Central memory CD8-positive, alpha-beta T cell (primary cell): Measurements from ENCODE around the gene NANOS2.
A peak's percentile ranks its signal among the peaks of the same experiment; 100 is the strongest.

Experiments used
- ATAC-seq: fragments of 150-1000 bp; cut with Tn5 transposase; replicated peaks from 2 replicates; pipeline ENCODE4 v1.10.0; 2022; ENCODE audit warnings: mild to moderate bottlenecking, moderate FRiP score, moderate number of reproducible peaks; ENCODE audit not compliant: poor library complexity, severe bottlenecking; ENCODE audit errors: extremely low read depth
- DNase-seq, 2 donors: peaks; one replicate each; pipeline ENCODE4 v3.0.0; 2021; ENCODE audit warnings: low spot score in 2 of 2
- H3K27ac Mint-ChIP-seq: one replicate; pipeline ENCODE4 v1.8.0; 2022; ENCODE audit warnings: low read depth, mild to moderate bottlenecking, moderate library complexity, mixed read lengths
- H3K27me3 Mint-ChIP-seq: one replicate; pipeline ENCODE4 v1.8.0; 2022; ENCODE audit warnings: mixed read lengths
- H3K36me3 Mint-ChIP-seq: one replicate; pipeline ENCODE4 v1.8.0; 2022; ENCODE audit warnings: mild to moderate bottlenecking, moderate library complexity, mixed read lengths; ENCODE audit not compliant: insufficient read depth
- H3K4me1 Mint-ChIP-seq: one replicate; pipeline ENCODE4 v1.8.0; 2022; ENCODE audit warnings: mixed read lengths
- H3K4me3 Mint-ChIP-seq: one replicate; pipeline ENCODE4 v1.8.0; 2022; ENCODE audit warnings: mild to moderate bottlenecking, moderate library complexity, mixed read lengths
- H3K9me3 Mint-ChIP-seq: one replicate; pipeline ENCODE4 v1.8.0; 2022; ENCODE audit warnings: mixed read lengths

The NANOS2 gene

DNA sequence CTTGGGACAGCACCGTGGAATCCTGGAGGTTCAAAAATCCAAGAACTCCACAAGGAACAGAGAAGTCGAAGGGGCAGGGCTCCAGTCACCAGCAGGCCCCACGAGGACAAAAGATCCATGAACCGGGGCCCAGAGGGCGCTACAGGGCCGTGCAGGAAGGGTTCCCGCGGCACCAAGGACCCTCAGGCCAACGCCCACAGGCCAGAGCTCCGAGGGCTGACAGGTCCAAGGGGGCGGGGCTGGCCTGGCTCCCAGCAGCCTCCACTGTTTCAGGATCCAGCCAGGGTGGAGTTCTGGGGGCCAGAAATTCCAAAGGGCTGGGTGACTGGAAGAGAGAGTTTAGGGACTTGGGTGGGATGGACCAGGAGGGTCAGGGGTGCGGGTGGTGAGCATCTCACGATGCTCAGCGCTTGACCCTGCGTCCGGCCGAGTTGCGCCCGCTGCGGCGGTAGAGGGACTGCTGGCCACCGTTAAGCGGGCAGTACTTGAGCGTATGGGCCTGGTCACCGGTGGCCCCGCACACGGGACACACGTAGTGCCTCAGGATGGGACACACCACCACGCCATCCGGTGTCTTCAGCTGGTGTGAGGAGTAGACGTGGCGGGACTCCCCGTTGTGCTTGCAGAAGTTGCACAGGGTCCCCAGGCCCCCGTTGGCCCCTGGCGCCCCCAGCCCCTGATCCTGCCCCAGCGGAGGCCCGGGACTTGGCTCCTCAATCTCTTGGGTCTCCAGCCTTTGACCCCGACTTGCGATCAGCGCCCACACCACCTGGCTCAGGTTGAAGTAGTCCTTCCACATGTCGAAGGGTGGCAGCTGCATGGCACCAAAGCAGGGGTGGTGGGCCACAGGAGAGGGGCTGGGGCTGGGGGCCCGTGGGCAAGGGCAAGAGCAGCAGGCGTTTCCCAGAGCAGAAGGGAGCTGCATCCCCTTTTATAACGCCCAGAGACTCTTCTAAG is at the start of gene NANOS2:
TSS of gene NANOS2 (minus strand) at position 905 of the 957 bp plus-strand sequence. CDS start at position 820, 85 bp downstream.
- ATAC-seq (no peak), DNase-seq (no peak)
- H3K27ac Mint-ChIP-seq = no peak within 1 kb of the TSS
- H3K36me3 Mint-ChIP-seq = no peaks in the 10 kb centered on the region
- no peaks in the 10 kb centered on the region for H3K4me1 Mint-ChIP-seq
- H3K4me3 Mint-ChIP-seq = no peak within 1 kb of the TSS
- peaks cover 50% of the 10 kb centered on the region for H3K27me3 Mint-ChIP-seq
- no peaks in the 10 kb centered on the region for H3K9me3 Mint-ChIP-seq

DNA sequence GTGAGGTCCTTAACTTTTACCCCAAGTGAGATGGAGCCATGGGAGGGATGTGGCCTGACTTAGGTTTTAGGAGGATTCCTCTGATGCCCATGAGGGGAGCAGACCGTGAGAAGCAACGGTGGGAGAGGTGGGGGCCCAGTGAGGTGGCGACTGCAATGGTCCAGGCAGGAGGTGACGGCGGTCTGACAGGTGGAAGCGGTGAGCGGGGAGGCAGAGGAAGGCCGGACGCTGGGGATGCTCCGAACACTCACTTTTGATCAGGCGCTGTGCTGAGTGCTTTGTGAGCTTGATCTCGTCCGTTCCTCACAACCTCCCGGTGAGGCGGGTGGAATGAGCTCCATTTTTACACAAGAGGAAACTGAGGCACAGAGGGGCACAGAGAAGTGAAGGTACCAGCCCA is 47.4 kb upstream of the NANOS2 start:
- Mint-ChIP-seq H3K9me3 (no peaks in the 10 kb centered on the region), H3K4me3 (no peak overlapping the region), H3K36me3 (peaks cover 3% of the 10 kb centered on the region), H3K27me3 (peaks cover 69% of the 10 kb centered on the region), H3K4me1 (peaks cover 6% of the 10 kb centered on the region), H3K27ac (no peak overlapping the region)
- DNase-seq = no peak
- ATAC-seq = no peak

DNA sequence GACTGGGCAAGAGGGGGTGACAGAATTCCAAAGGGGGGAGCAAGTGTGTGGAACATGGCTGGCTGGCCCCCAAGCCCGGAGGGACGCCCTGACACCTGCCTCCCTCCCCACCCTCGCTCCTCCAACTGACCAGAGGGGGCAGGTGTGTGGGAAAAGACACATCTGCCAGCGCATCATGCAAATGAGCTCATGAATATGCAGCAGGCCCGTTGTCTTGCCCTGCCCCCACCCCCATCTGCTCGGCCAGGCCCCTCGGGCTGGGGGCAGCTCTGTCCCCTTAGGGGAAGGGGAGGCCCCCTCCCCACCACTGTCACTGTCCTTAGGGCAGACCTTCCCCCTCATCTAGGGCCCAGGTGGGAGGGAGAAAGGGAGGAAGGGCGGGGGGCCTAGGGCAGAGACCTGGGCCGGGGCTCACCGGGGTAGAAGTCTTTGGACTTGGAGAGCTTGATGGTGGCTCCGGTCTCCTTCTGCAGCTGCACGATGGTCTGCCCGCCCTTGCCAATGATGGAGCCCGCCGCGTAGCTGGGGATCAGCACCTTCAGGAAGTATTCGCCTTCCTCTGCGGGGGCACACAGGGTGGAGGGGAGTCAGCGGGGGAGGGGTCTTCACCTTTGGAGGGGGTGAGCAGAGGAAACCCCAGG is 46.1 kb upstream of the NANOS2 start:
- Mint-ChIP-seq H3K36me3 (peaks cover 3% of the 10 kb centered on the region), H3K27me3 (peaks cover 61% of the 10 kb centered on the region), H3K9me3 (no peaks in the 10 kb centered on the region), H3K4me3 (no peak overlapping the region), H3K27ac (no peak overlapping the region), H3K4me1 (peaks cover 6% of the 10 kb centered on the region)
- ATAC-seq (no peak), DNase-seq (no peak)

DNA sequence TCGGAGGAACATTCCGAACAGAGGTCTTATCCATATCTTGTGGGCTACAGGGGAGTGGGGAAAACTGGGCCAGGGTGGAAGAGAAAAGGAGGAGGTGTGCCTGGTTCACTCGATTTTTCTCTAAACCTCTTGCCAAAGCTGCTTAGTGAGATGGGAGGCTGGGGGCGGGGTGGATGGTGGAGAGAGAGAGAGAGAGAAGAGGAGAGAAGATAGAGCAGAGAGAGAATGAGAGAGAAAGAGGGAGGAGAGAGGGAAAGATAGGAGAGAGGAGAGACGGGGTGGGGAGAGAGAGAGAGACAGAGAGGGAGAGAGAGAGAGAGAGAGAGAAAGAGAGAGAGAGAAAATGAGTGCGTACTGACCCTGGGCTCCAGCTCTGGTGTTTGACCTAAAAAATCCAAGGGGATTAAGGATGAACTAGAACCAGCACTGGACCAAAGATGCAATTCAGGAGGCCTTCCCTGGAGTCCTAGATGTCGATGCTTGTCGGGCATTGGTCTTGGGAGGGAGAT is 45.0 kb upstream of the NANOS2 start:
- no peak for ATAC-seq
- Mint-ChIP-seq H3K4me3 (no peak overlapping the region), H3K4me1 (peaks cover 12% of the 10 kb centered on the region), H3K9me3 (no peaks in the 10 kb centered on the region), H3K27me3 (peaks cover 61% of the 10 kb centered on the region), H3K27ac (no peak overlapping the region), H3K36me3 (peaks cover 3% of the 10 kb centered on the region)
- no peak for DNase-seq

DNA sequence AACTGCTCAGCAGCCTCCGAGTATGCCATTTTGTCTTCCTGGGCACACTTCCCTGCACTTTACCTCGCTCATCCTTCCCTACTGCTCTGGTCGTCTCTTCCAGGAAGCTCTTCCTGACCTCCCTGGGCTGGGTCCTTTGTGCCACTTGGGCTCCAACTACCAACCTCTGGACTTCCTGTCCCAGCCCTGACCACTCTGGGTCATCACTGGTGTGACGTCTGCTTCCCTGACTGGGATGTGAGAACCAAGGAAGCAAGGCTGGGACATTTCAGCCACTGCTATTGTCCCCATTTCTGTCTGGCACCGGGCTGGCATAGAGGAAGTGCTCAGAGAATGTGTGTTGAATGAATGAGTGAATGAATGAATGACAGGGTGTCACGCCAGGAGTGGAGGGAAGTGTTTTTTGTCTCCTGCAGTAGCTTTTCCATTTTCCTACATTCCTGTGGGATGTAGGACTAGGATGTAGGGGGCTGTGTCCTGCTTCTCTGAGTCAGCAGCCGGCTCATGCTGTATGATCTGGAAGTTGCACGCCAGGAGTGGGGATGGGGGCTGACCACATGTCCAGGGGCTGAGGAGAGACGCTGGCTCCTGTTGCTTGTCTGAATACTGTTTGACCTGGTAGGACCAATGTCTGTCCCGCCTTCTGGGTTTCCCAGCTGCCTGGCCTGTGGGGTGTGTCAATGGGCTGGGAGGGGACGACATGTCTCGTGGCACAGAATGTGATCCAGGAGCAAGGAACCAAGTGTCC is 44.4 kb upstream of the NANOS2 start:
- H3K27ac Mint-ChIP-seq = no peak overlapping the region
- DNase-seq = no peak
- no peak for ATAC-seq
- H3K4me1 Mint-ChIP-seq = peaks cover 12% of the 10 kb centered on the region
- no peak overlapping the region for H3K4me3 Mint-ChIP-seq
- H3K36me3 Mint-ChIP-seq = peaks cover 3% of the 10 kb centered on the region
- peaks cover 61% of the 10 kb centered on the region for H3K27me3 Mint-ChIP-seq
- H3K9me3 Mint-ChIP-seq = no peaks in the 10 kb centered on the region

DNA sequence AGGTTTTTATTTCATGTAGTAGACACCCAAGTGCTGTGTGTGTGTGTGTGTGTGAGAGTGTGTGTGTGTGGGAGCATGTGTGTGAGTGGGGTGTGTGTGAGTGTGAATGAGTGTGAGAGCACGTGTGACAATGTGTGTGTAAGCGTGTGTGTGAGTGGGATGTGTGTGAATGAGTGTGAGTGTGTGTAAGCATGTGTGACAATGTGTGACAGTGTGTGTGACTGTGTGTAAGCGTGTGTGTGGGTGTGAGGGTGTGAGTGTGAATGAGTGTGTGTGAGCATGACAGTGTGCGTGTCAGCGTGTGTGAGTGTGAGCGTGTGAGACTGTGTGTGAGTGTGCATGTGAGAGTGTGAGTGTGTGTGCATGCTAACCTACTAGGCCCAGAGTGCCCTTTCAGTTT is 43.7 kb upstream of the NANOS2 start:
- Mint-ChIP-seq H3K27ac (no peak overlapping the region), H3K36me3 (peaks cover 3% of the 10 kb centered on the region), H3K9me3 (no peaks in the 10 kb centered on the region), H3K4me1 (peaks cover 14% of the 10 kb centered on the region), H3K27me3 (peaks cover 67% of the 10 kb centered on the region), H3K4me3 (no peak overlapping the region)
- DNase-seq = no peak
- ATAC-seq = no peak

DNA sequence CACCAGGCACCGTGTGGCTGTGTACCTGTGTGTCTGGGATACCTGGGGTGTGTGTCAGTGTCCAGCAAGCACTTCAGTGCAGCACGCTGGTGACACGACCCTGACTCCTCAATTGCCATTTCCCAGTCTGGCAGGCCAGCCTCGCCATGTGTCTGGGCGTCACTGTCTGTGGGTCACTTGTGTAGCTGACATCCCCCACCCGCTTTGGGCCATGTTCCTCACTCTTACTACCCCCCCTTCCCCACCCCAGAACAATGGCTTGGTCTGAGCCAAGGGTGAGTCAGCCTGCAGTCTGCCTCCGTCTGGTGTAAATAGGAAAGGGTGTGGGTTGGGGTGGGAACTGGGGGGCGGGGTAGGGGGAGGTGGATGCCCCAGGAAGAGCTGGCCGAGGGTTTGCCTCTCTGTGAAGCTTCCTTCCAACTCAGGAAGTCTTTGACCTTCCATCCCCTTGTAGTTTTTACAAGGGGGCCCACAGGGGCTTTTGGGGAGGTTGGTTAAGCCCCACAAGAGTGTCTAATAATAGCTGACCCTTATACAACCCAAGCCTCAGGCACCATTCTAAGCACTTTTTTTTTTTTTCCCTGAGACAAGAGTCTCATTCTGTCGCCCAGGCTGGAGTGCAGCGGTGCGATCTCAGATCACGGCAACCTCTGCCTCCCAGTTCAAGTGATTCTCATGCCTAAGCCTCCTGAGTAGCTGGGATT is 41.5 kb upstream of the NANOS2 start:
- Mint-ChIP-seq H3K9me3 (no peaks in the 10 kb centered on the region), H3K4me1 (peaks cover 17% of the 10 kb centered on the region), H3K36me3 (peaks cover 5% of the 10 kb centered on the region), H3K27me3 (peaks cover 64% of the 10 kb centered on the region), H3K4me3 (no peak overlapping the region), H3K27ac (no peak overlapping the region)
- ATAC-seq (no peak), DNase-seq (no peak)

DNA sequence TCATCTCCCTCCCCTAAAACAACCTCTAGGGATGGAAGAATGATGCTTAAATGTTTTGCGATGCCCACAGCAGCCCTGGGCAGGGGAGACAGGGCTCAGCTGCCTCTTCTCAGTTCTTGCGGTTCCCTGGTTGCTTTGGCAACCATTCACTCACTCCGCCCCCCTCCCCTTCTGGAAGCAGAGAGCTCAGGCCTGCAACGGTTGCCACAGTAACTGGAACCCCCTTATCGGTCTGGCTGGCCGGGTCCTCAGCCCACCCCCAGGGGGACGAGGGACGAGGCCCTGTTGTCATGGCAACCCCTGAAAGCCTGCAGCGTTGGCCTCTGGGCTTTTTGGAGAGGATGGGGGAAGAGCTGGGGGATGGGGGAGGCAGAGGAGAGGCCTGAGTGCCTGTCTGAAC is 39.6 kb upstream of the NANOS2 start:
- no peak for DNase-seq
- no peak for ATAC-seq
- H3K27me3 Mint-ChIP-seq = peaks cover 61% of the 10 kb centered on the region

DNA sequence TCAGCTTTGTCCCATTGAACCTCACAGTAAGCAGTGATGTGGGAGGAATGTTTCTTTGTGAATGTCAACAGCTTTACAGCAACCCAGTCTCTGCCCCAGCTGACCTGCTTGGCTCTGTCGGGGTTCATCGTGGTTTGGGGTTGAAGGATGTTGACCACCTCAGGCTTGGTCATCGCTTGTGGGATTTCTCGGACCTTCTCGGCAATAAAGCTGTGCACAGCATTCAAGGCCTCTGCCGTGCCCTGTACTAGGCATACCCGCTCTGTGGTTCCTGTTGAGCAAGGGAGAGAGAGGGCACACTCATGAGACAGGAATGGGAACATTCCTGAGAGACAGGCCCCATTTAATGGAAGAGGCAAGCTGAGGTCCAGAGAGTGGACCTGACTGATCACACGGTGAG is 39.1 kb upstream of the NANOS2 start:
- peaks cover 61% of the 10 kb centered on the region for H3K27me3 Mint-ChIP-seq
- H3K27ac Mint-ChIP-seq = no peak overlapping the region
- H3K4me1 Mint-ChIP-seq = peaks cover 11% of the 10 kb centered on the region
- ATAC-seq (no peak), DNase-seq (no peak)
- no peaks in the 10 kb centered on the region for H3K9me3 Mint-ChIP-seq
- no peak overlapping the region for H3K4me3 Mint-ChIP-seq
- H3K36me3 Mint-ChIP-seq = peaks cover 2% of the 10 kb centered on the region

More for the DNA sequence above, 39.6 kb upstream of the NANOS2 start:
- H3K4me1 Mint-ChIP-seq = peaks cover 11% of the 10 kb centered on the region
- no peak overlapping the region for H3K4me3 Mint-ChIP-seq
- H3K27ac Mint-ChIP-seq = no peak overlapping the region
- no peaks in the 10 kb centered on the region for H3K9me3 Mint-ChIP-seq
- peaks cover 2% of the 10 kb centered on the region for H3K36me3 Mint-ChIP-seq

DNA sequence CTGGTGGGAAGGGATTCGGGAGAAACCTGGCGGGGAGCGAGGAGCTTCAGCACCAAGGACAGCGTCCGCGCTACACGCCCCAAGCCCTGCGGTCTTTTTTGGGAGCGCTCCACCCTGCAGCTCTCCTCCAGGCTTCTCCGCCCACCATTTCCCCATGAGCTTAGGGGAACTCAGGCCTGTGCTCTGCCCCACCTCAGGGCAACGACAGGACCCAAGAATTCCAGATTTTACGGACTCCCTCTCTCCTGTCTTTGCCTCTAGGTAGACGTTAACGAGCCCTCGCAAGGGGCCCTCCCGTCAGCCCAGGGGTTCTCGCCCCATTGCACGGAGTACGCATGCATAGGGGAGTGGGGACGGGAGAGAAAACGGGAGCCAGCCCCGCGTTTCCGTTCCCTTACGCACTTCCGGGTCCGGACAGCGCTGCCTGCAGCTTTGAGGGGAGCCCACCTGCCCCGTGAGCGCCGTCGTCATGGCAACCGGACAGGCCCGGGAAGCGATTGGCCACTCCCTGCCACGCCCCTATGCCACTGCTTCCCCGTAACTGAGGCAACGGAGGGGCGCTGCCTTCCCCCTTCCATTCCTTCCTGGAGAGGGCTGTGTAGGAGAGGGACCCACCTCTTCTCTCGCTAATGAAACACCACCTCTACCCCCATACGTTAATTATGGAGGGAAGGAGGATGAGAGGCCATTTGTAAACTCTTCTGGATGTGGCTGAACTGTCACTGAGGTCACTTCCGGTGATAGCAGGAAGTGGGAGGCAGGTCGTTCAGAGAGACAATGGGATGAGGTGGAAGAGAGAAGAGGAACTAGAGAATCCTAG is 38.3 kb upstream of the NANOS2 start:
- ATAC-seq (no peak), DNase-seq (no peak)
- H3K27me3 Mint-ChIP-seq = peaks cover 61% of the 10 kb centered on the region
- peaks cover 11% of the 10 kb centered on the region for H3K4me1 Mint-ChIP-seq
- peak overlapping the region; percentile 65 for H3K4me3 Mint-ChIP-seq
- no peaks in the 10 kb centered on the region for H3K9me3 Mint-ChIP-seq
- peaks cover 2% of the 10 kb centered on the region for H3K36me3 Mint-ChIP-seq
- no peak overlapping the region for H3K27ac Mint-ChIP-seq

DNA sequence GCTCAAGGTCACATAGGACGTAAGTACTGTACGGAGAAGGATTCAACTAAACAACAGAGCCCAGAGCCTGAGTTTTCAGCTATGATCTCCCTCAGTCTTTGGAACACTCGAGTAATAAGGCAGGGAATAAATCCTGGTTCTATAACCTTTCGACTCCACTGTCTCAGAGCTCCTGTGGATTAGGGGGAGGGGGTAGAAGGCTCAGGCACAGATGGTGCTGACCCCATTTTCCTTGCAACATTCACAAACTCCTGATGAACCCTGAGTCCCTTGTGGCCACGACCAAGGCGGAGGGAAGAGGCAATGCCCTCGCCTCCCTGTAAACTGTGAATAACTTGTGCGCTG is 37.7 kb upstream of the NANOS2 start:
- ATAC-seq = no peak
- Mint-ChIP-seq H3K27me3 (peaks cover 64% of the 10 kb centered on the region), H3K4me1 (peaks cover 11% of the 10 kb centered on the region), H3K27ac (no peak overlapping the region), H3K4me3 (no peak overlapping the region), H3K36me3 (peaks cover 2% of the 10 kb centered on the region), H3K9me3 (no peaks in the 10 kb centered on the region)
- DNase-seq = no peak
